ENCODE measurements around the gene CCDC149. TPM values are rescaled to one million over a fixed set of nuclear protein-coding genes. Genes with fewer than 3 reads are reported as not detected.

The CCDC149 gene
- total RNA-seq, 4 donors from 2014 or later = 11.5 to 22.4 (median 14.4) TPM

DNA sequence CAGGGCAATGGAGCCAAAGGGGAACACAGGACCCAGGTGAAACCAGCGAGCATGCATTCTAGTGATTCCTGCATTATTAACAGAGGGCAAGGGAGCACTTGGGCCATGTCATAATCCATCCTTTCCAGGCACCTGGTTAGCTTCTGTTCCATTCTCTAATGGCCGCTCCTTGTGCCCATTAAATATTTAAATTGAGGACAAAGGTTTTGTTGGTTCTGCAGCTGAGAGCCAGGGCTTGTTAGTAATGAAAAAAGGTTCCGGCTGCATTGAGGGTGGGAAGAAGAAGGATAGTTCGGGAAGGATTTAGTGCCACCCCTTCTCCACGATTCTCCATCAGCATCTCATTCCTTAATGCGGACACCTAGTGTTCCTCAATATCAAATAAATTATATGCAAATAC is 103.9 kb downstream of the CCDC149 start:
- DNase-seq (ENCODE audit: low spot score) = no peak
- no peak for ATAC-seq (ENCODE audit: low FRiP score)
- TF ChIP-seq, protein P1, sequence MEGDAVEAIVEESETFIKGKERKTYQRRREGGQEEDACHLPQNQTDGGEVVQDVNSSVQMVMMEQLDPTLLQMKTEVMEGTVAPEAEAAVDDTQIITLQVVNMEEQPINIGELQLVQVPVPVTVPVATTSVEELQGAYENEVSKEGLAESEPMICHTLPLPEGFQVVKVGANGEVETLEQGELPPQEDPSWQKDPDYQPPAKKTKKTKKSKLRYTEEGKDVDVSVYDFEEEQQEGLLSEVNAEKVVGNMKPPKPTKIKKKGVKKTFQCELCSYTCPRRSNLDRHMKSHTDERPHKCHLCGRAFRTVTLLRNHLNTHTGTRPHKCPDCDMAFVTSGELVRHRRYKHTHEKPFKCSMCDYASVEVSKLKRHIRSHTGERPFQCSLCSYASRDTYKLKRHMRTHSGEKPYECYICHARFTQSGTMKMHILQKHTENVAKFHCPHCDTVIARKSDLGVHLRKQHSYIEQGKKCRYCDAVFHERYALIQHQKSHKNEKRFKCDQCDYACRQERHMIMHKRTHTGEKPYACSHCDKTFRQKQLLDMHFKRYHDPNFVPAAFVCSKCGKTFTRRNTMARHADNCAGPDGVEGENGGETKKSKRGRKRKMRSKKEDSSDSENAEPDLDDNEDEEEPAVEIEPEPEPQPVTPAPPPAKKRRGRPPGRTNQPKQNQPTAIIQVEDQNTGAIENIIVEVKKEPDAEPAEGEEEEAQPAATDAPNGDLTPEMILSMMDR (IDR thresholded peaks at IDR 0.05) = no peak

DNA sequence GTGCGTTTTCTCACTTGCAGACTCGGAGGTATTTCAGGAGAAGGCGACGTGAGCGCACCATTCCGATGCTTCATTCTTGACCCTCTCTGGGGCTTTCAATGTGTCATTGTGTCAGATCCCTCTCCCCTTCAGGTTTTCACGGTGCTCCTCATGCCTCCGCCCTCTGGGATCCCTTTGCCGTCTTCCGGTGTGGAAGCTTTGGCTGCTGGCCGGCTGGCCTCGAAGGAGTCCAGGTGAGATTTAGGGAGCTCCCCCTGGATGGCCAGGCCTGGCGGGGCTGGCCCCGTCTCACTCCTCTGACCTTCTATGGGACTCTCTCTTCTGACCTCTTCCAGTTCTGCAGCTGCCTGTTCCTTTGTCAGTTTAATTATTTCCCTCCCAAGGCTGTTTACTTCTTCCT is 104.6 kb downstream of the CCDC149 start:
- TF ChIP-seq, protein P1 (IDR thresholded peaks at IDR 0.05) = no peak
- no peak for DNase-seq (ENCODE audit: low spot score)
- no peak for ATAC-seq (ENCODE audit: low FRiP score)

- no peak for DNase-seq (ENCODE audit: low spot score)
- no peak for ATAC-seq (ENCODE audit: low FRiP score)
- TF ChIP-seq, protein P1 (IDR thresholded peaks at IDR 0.05) = no peak
Observed at GRCh38 chr4:24807611-24808010, 105.2 kb downstream of the CCDC149 start.

GRCh38 chr4:24806206-24806990 is 106.4 kb downstream of the CCDC149 start:
- DNase-seq (ENCODE audit: low spot score) = no peak
- no peak for ATAC-seq (ENCODE audit: low FRiP score)
- TF ChIP-seq, protein P1 (IDR thresholded peaks at IDR 0.05) = no peak

DNA sequence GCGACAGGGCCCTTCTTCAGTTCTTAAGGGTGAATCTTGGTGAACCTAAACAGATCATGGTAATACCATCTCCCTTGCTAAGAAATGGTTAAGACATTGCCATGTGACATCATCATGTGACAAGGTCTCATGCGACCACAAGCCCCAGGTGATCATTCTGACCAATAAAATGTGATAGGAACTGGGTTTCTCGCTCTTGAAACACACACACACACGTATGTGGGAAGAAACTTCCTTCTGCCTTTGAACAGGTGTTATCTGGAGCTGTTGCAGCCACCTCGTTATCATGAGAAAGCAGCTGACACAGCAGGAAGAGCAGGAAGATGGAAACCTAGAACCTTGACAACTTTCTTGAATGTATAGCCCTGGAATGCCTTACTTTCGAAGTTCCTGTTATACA is 107.3 kb downstream of the CCDC149 start:
- TF ChIP-seq, protein P1 (IDR thresholded peaks at IDR 0.05) = no peak
- DNase-seq (ENCODE audit: low spot score) (no peak), ATAC-seq (ENCODE audit: low FRiP score) (no peak)

GRCh38 chr4:24805067-24805466 is 107.8 kb downstream of the CCDC149 start:
- TF ChIP-seq, protein P1 (IDR thresholded peaks at IDR 0.05) = no peak
- DNase-seq (ENCODE audit: low spot score) = no peak
- ATAC-seq (ENCODE audit: low FRiP score) = no peak

DNA sequence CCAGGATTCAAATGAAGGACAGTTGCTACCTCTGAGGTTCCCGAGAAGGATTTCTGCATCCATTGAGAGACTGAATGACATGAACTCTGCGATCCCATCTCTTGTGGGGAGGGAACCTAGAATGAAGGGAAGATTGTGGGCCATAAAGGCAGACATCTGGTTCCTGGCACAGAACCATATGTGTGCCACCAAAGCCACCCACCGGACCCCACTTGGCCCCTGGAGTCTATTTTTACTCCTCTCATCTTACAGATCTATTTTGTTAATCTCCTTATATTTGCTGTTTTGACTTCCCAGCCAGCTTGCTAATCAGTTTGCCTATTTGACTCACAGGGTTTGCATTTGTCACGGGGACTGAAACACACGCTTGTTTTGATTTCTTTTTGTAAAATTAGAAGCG is 110.2 kb downstream of the CCDC149 start:
- DNase-seq (ENCODE audit: low spot score) (no peak), ATAC-seq (ENCODE audit: low FRiP score) (no peak)
- TF ChIP-seq, protein P1 (IDR thresholded peaks at IDR 0.05) = no peak
